H9 (cell line): Measurements from ENCODE around the gene RDM1. TPM values are rescaled to one million over a fixed set of nuclear protein-coding genes. Genes with fewer than 3 reads are reported as not detected.

Experiments used
- DNase-seq: peaks from one replicate; pipeline ENCODE4 v3.0.0-alpha.2; 2017
- H2AFZ ChIP-seq: one replicate; pipeline ENCODE4 v1.6.1; 2013; ENCODE audit warnings: mild to moderate bottlenecking, low read length, control low read depth, moderate library complexity
- H2AK5ac ChIP-seq: 2 replicates; pipeline ENCODE4 v1.6.1; 2013; ENCODE audit warnings: low read length, control low read depth, mixed read lengths; ENCODE audit not compliant: insufficient read length
- H2BK120ac ChIP-seq: one replicate; pipeline ENCODE4 v1.6.1; 2013; ENCODE audit warnings: low read depth, mild to moderate bottlenecking, low read length, control low read depth, inconsistent platforms; ENCODE audit not compliant: poor library complexity, severe bottlenecking
- H2BK12ac ChIP-seq: 2 replicates; pipeline ENCODE4 v1.6.1; 2013; ENCODE audit warnings: low read length, control low read depth, mixed read lengths, low read depth; ENCODE audit not compliant: insufficient read length
- H2BK15ac ChIP-seq: 2 replicates; pipeline ENCODE4 v1.6.1; 2013; ENCODE audit warnings: low read depth, low read length, control low read depth
- H2BK20ac ChIP-seq: one replicate; pipeline ENCODE4 v1.6.1; 2013; ENCODE audit warnings: low read depth, mild to moderate bottlenecking, low read length, control low read depth, inconsistent platforms; ENCODE audit not compliant: poor library complexity, severe bottlenecking
- H2BK5ac ChIP-seq: 2 replicates; pipeline ENCODE4 v1.6.1; 2013; ENCODE audit warnings: low read length, control low read depth, mixed read lengths; ENCODE audit not compliant: insufficient read length
- H3K14ac ChIP-seq: 2 replicates; pipeline ENCODE4 v1.6.1; 2013; ENCODE audit warnings: low read length, control low read depth; ENCODE audit not compliant: insufficient read depth
- H3K18ac ChIP-seq: 2 replicates; pipeline ENCODE4 v1.6.1; 2013; ENCODE audit warnings: low read depth, mild to moderate bottlenecking, mixed read lengths, low read length, control low read depth; ENCODE audit not compliant: insufficient read length
- H3K23ac ChIP-seq: 2 replicates; pipeline ENCODE4 v1.6.1; 2013; ENCODE audit warnings: low read length, control low read depth, mixed read lengths, low read depth; ENCODE audit not compliant: insufficient read length
- H3K23me2 ChIP-seq: 2 replicates; pipeline ENCODE4 v1.6.1; 2013; ENCODE audit warnings: low read depth, mild to moderate bottlenecking, mixed read lengths, low read length, control low read depth; ENCODE audit not compliant: insufficient read length, poor library complexity, severe bottlenecking
- H3K27ac ChIP-seq: 2 replicates; pipeline ENCODE4 v1.5.1; 2013; ENCODE audit warnings: low read length, control low read depth, mixed read lengths, low read depth; ENCODE audit not compliant: insufficient read length
- H3K27me3 ChIP-seq: 2 replicates; pipeline ENCODE4 v1.6.1; 2013; ENCODE audit warnings: low read length, control low read depth, inconsistent platforms; ENCODE audit not compliant: insufficient read depth
- H3K4ac ChIP-seq: 2 replicates; pipeline ENCODE4 v1.6.1; 2013; ENCODE audit warnings: low read depth, mild to moderate bottlenecking, control low read depth, inconsistent platforms, low read length, moderate library complexity
- H3K4me1 ChIP-seq: 2 replicates; pipeline ENCODE4 v1.6.1; 2013; ENCODE audit warnings: low read length, control low read depth, inconsistent platforms; ENCODE audit not compliant: insufficient read depth
- H3K4me2 ChIP-seq: 2 replicates; pipeline ENCODE4 v1.6.1; 2013; ENCODE audit warnings: low read length, control low read depth, mixed read lengths; ENCODE audit not compliant: insufficient read length, insufficient read depth
- H3K56ac ChIP-seq: 2 replicates; pipeline ENCODE4 v1.6.1; 2013; ENCODE audit warnings: low read depth, mild to moderate bottlenecking, mixed read lengths, low read length, control low read depth; ENCODE audit not compliant: insufficient read length
- H3K79me1 ChIP-seq: 2 replicates; pipeline ENCODE4 v1.6.1; 2013; ENCODE audit warnings: low read depth, mild to moderate bottlenecking, moderate library complexity, low read length, control low read depth, inconsistent platforms; ENCODE audit not compliant: insufficient read depth, poor library complexity, severe bottlenecking
- H3K79me2 ChIP-seq: 2 replicates; pipeline ENCODE4 v1.6.1; 2013; ENCODE audit warnings: low read length, control low read depth, inconsistent platforms; ENCODE audit not compliant: insufficient read depth
- H3K9ac ChIP-seq: 2 replicates; pipeline ENCODE4 v1.6.1; 2013; ENCODE audit warnings: low read length, control low read depth, mixed read lengths; ENCODE audit not compliant: insufficient read length; ENCODE audit errors: extremely low read depth
- H3K9me3 ChIP-seq: one replicate; pipeline ENCODE4 v1.6.1; 2013; ENCODE audit warnings: low read depth, low read length, inconsistent platforms; ENCODE audit not compliant: control insufficient read depth
- H3T11ph ChIP-seq: one replicate; pipeline ENCODE4 v1.6.1; 2013; ENCODE audit warnings: mild to moderate bottlenecking, low read length, control low read depth, inconsistent platforms
- H4K20me1 ChIP-seq: one replicate; pipeline ENCODE4 v1.6.1; 2013; ENCODE audit not compliant: control insufficient read depth, insufficient read length, insufficient read depth
- H4K5ac ChIP-seq: 2 replicates; pipeline ENCODE4 v1.6.1; 2013; ENCODE audit warnings: low read depth, mild to moderate bottlenecking, mixed read lengths, low read length, control low read depth; ENCODE audit not compliant: insufficient read length
- H4K8ac ChIP-seq: replicated peaks from 2 replicates; pipeline ENCODE4 v1.6.1; 2013; ENCODE audit warnings: low read length, control low read depth, mixed read lengths, low read depth; ENCODE audit not compliant: insufficient read length
- H4K91ac ChIP-seq: 2 replicates; pipeline ENCODE4 v1.6.1; 2013; ENCODE audit warnings: low read depth, mild to moderate bottlenecking, moderate library complexity, mixed read lengths, low read length, control low read depth; ENCODE audit not compliant: insufficient read length
- H3K27ac Mint-ChIP-seq, 3 experiments: 2 replicates in 2 of 3; 3 replicates in 1 of 3; pipeline ENCODE4 v1.8.0; 2020 to 2021; ENCODE audit warnings: mixed read lengths in 3 of 3, mild to moderate bottlenecking in 1 of 3, moderate library complexity in 1 of 3
- H3K27me3 Mint-ChIP-seq: 2 replicates; pipeline ENCODE4 v1.8.0; 2021; ENCODE audit warnings: low read depth, mild to moderate bottlenecking, moderate library complexity, mixed read lengths
- H3K36me3 Mint-ChIP-seq, 3 experiments: 2 replicates in 2 of 3; 3 replicates in 1 of 3; pipeline ENCODE4 v1.8.0; 2020 to 2021; ENCODE audit warnings: low read depth in 3 of 3, mixed read lengths in 3 of 3; ENCODE audit not compliant: insufficient read depth in 1 of 3
- H3K4me1 Mint-ChIP-seq, 2 experiments: 2 replicates each; pipeline ENCODE4 v1.8.0; 2020; ENCODE audit warnings: mixed read lengths in 2 of 2
- H3K4me3 Mint-ChIP-seq, 2 experiments: 2 replicates in 1 of 2; 3 replicates in 1 of 2; pipeline ENCODE4 v1.8.0; 2020 to 2021; ENCODE audit warnings: mild to moderate bottlenecking in 2 of 2, mixed read lengths in 2 of 2, moderate library complexity in 1 of 2
- H3K9me3 Mint-ChIP-seq, 2 experiments: 2 replicates in 1 of 2; 3 replicates in 1 of 2; pipeline ENCODE4 v1.8.0; 2020; ENCODE audit warnings: mild to moderate bottlenecking in 2 of 2, mixed read lengths in 2 of 2, moderate library complexity in 1 of 2
- CTCF ChIP-seq: fragments of 200-600 bp; sonication (generic); conservative IDR thresholded peaks from 3 replicates; pipeline ENCODE4 v1.8.0; 2021; ENCODE audit warnings: antibody characterized with exemption, mild to moderate bottlenecking
- WGBS: extraction: QIAGEN DNeasy Blood & Tissue Kit; methylation state at CpG from one replicate; pipeline ENCODE4 v1.1.7; 2013; ENCODE audit warnings: missing lambda C conversion rate, low lambda C conversion rate, mixed read lengths; ENCODE audit not compliant: insufficient read length; ENCODE audit errors: extremely low coverage; 5-methylcytosine and 5-hydroxymethylcytosine counted together
- total RNA-seq: library from RNA; stranded (reverse); gene quantifications from 2 replicates; pipeline ENCODE4 v1.2.1, GENCODE V29; 2021

The RDM1 gene
- total RNA-seq, 1 experiment from 2014 or later: 9.0 TPM

- H3K56ac ChIP-seq: no peak within 1 kb of the TSS
- H3K4me3 Mint-ChIP-seq: no peak within 1 kb of the TSS; a peak in 1 of 5 replicates
- no peak within 1 kb of the TSS for H3K23ac ChIP-seq
- H3K36me3 Mint-ChIP-seq: no peaks in the 10 kb centered on the region; a peak in 1 of 7 replicates
- H3K4me2 ChIP-seq: no peak within 1 kb of the TSS
- no peak within 1 kb of the TSS for H4K91ac ChIP-seq
- H3K23me2 ChIP-seq: no peaks in the 10 kb centered on the region
- no peak within 1 kb of the TSS for H3K14ac ChIP-seq
- no peak within 1 kb of the TSS for H3K4ac ChIP-seq
- no CpG with 5 or more reads among the region's 3 CpGs for WGBS
- DNase-seq: no peak
- H3K27ac Mint-ChIP-seq: peak within 1 kb of the TSS in 1 of 3 experiments; percentile 8; a peak in 1 of 7 replicates
- no peak within 1 kb of the TSS for H2BK20ac ChIP-seq
- no peaks in the 10 kb centered on the region for H4K20me1 ChIP-seq
- H2BK120ac ChIP-seq: no peak within 1 kb of the TSS
- H2BK12ac ChIP-seq: no peak within 1 kb of the TSS
- H3K4me1 Mint-ChIP-seq: peaks cover 5 to 8% of the 10 kb centered on the region in 2 experiments; a peak in 3 of 4 replicates
- H2BK5ac ChIP-seq: no peak within 1 kb of the TSS
- H3K79me1 ChIP-seq: no peaks in the 10 kb centered on the region
- H3K18ac ChIP-seq: no peak within 1 kb of the TSS
- no peaks in the 10 kb centered on the region for H3K4me1 ChIP-seq
- no peaks in the 10 kb centered on the region; the same call in 1 of the 2 replicates for H3K27me3 Mint-ChIP-seq
- H4K5ac ChIP-seq: no peak within 1 kb of the TSS
- H3T11ph ChIP-seq: no peak within 1 kb of the TSS
- no peak within 1 kb of the TSS for H3K27ac ChIP-seq
- H2AK5ac ChIP-seq: no peak within 1 kb of the TSS
- H2BK15ac ChIP-seq: no peak within 1 kb of the TSS
- H2AFZ ChIP-seq: no peak within 1 kb of the TSS
- no peaks in the 10 kb centered on the region for H3K27me3 ChIP-seq
- no peaks in the 10 kb centered on the region for H3K9me3 Mint-ChIP-seq
- H3K79me2 ChIP-seq: no peaks in the 10 kb centered on the region
- no peak within 1 kb of the TSS for H4K8ac ChIP-seq
- H3K9me3 ChIP-seq: no peaks in the 10 kb centered on the region
- no peak within 1 kb of the TSS for H3K9ac ChIP-seq
- TF ChIP-seq CTCF: no peak
Observed at GRCh38 chr17:35868737-35869136, 61.8 kb downstream of the RDM1 start, which contains the start of gene HEATR9. Gene HEATR9, minus strand, starts transcription at chr17:35868891. Its CDS starts 149 bp downstream, at chr17:35868742.

Other genes with a start within 250 kb of the RDM1 start
- 15.0 and 15.9 TPM in 2 replicates for gene RASL10B, start 199.1 kb downstream of the RDM1 start, total RNA-seq
- gene GAS2L2, start 177.5 kb downstream of the RDM1 start, total RNA-seq: not detected in 2 replicates
- gene C17orf50, start 169.9 kb downstream of the RDM1 start, total RNA-seq: not detected in 2 replicates
- not detected in 2 replicates for gene MMP28, start 135.1 kb downstream of the RDM1 start, total RNA-seq
- 290 and 304 TPM in 2 replicates for gene TAF15, start 121.3 kb downstream of the RDM1 start, total RNA-seq
- gene HEATR9, start 61.9 kb downstream of the RDM1 start, total RNA-seq: not detected in 2 replicates
- gene CCL5, start 50.4 kb downstream of the RDM1 start, total RNA-seq: not detected in 2 replicates
- gene LYZL6, start 12.9 kb upstream of the RDM1 start, total RNA-seq: not detected in 2 replicates
- gene CCL16, start 50.7 kb upstream of the RDM1 start, total RNA-seq: not detected in 2 replicates
- not detected in 2 replicates for gene CCL14, start 56.0 kb upstream of the RDM1 start, total RNA-seq
- gene CCL15, start 70.8 kb upstream of the RDM1 start, total RNA-seq: not detected in 2 replicates
- not detected in 2 replicates for gene CCL23, start 87.2 kb upstream of the RDM1 start, total RNA-seq
- not detected in 2 replicates for gene CCL18, start 133.5 kb upstream of the RDM1 start, total RNA-seq
- gene CCL3, start 159.4 kb upstream of the RDM1 start, total RNA-seq: not detected in 2 replicates
- not detected in 2 replicates for gene CCL4, start 173.1 kb upstream of the RDM1 start, total RNA-seq
- 5.5 and 8.8 TPM in 2 replicates for gene TBC1D3B, start 245.9 kb upstream of the RDM1 start, total RNA-seq